NCI-H1105 (cell line): ENCODE results near the gene STK39.

Experiments used
- DNase-seq: peaks from one replicate; lab custom pipeline; 2025; lab: John Stamatoyannopoulos, UW

Gene STK39

GRCh38 chr2:168159754-168160585, 87.4 kb downstream of the STK39 start:
- DNase-seq = no peak

DNA sequence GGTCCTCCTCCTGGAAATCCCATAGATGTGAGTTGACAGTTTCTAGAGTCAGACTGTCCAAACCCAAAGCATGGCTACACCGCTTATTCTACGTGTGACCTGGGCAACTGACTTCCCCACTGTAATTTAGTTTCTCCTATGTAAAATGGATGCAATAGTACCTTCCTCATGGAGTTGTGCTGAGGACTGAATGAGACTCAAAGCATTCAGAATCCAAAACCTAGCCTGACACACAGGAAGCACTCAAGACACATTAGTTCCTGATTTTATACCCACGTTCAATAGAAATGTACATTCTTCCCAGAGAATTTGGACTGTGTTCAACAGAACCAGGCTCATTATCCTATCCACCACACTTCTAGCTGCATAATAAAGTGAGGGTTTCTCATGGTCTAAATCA, 88.8 kb downstream of the STK39 start:
- DNase-seq = no peak

- no peak for DNase-seq
Observed at GRCh38 chr2:168157926-168158325, 89.5 kb downstream of the STK39 start.

DNA sequence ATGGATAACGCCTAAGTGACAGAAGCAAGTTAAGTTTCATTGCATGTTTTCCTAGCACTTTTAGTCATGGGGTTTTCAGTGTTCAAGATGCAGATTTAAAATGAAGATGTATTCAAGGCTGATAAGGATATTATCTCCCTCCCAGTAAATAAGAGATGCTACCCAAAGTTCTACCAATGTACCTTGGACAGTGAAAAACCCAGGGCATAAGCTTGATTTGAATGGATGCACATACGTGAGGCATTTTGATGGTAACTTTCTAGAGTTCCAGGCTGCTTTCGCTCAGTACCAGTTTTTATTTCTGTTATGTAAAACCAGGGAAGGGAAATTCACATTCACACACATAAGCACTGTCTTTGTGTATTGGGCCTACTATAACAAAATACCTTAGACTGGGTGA, 90.3 kb downstream of the STK39 start:
- no peak for DNase-seq

GRCh38 chr2:168156661-168157060, 90.7 kb downstream of the STK39 start:
- DNase-seq = no peak

- no peak for DNase-seq
Observed at GRCh38 chr2:168155680-168156079, 91.7 kb downstream of the STK39 start.

GRCh38 chr2:168155046-168155445, 92.3 kb downstream of the STK39 start:
- no peak for DNase-seq

DNA sequence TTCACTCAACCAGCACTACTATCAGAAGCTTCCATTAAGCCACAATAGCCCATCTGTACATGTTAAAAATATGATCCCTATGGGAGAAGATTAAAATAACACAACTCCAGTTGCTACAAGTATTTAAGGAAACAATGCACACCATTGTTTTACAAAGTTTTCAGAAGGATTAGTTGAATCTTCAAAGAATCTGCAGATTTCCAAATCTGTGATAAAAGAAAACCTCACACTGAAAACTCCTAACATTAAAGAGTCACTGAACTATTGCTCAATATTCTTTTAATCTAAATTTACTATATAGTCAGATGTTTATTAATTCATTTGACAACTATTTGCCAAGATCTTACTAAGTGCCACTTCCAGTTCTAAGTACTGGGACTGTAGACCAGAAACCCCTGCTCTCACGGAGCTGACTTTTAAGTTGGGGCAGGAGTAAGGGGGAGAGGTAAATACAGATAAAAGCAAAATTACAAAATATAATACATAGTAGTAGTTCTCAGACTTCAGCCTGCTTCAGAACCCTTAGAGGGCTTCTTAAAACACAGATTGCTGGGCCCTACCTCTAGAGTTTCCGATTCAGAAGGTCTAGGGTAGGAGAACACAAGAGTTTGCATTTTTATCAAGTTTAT, 94.4 kb downstream of the STK39 start:
- DNase-seq = no peak

- no peak for DNase-seq
Observed at GRCh38 chr2:168149986-168150385, 97.4 kb downstream of the STK39 start.

- DNase-seq = no peak
Observed at GRCh38 chr2:168149150-168149974, 98.0 kb downstream of the STK39 start.

DNA sequence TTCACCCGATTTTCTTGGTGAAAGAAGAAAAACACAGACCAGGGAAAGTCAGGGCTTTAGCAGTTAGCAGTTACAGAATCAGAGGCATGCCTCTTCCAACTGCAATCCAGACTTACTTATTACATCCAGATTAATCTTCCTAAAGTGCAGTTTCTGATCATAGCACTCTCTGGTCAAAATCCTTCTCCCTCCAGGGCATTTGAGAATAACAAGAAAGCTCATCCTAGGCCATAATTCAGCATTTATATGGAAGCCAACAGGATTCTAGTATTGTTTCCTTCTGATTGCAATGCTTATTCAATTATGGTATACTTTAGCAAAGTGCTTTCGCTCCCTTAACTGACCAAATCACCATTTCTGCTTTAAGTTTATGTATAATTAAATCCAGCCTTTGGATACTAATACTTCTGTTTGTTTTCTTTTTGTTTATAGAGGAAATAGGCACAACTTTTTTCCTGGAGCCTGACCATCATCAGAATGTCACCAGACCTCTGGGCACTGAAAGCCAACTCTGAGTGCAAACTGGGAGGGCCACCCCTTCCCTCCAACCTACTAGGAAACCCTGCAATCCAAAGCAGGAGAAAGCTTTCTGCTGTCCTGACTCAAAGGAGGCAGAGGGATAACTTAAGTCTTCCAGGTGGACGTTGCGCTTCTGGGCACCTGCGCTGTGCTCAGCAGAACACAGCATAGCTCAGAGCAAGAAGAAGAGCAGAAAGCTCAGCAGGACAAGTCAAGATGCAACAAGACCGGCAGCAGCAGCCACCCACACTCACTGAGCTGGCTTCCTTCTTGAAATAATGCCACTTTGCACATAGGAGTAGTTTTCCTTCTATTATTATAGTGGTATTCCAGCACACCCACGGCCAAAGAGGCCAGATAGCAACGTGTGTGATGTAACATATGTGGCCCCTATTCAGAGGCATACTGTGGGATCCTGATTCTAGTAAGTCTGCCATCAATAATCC, 99.3 kb downstream of the STK39 start:
- no peak for DNase-seq

DNA sequence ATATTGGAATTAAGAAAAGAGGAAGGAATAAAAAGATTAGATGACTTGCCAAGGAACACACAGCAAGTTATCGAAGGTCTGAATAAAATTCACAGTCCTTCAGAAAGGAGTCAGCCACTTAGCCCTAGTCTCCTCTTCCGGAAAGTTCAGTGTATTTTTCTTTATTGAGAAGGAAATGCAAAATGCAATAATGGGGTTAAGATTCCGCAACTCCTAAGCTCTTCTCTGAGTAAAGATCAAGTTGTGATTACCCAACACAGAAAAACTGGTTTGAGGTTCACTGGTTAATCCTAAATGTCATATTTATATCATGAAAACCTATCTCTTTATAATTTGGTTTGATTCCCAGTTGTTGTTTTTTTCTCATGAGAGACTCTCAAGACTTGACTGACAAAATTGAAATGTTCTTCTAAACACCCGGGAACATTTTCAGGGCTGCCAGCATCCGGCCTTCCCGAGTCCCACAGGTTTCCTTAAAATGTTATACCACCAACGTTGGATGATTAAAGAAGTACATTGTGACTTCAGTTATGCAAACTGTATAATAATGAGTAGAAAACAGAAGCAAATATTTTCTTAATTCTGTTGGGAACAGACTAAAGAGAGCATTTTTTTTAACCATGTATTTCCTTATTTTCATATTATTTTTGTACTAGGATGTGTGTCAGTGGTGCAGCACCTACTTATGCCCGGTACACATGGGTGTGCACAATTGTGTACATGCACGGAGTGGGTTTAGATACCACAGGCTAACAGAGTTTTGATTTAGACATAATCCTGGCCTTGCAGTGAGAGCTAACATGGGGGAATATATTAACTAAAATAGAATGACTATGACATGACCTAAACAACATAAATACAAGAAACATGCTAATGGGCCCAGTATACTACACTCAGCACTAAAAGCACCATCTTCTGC, 100.2 kb downstream of the STK39 start:
- DNase-seq = no peak

DNA sequence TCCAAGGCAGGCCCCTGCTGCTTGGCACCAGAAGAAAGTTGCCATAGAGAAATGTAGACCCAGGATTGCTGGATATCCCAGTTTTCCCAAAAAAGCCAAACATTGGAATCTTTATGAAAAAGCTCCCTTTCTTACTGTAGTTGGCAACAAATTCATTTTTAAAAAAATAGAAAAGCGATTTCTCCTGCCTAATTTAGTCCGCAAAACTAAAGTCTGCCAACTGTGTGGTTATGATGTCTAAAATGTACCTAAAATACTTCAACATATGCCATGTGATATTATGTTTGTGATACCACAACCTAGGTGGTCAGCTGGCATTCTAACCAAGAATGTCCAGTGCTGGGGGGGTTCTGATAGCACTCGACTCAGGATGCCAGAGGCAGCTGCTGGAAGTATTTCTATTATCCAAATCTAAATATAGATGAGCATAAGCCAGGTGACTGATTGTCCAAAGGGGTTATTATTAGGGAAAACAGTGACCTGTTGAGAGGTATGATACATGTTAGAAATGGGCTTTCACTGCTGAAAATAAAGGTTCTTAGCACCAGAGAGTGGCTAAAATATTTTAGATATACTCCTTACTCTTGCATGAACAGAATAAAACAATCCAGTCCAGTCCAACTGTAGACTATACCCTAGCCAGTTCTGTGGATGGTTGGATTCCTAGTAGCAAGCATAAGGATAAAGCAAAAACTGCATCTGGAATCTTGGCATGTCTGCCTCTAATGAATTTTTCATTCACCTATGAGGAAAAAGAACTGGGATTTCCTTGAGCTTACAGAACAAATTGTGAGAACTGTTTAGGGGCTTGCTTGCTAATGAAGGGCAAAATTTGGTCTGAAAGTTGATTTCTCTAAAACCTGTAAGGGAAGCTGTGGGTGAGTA, 101.7 kb downstream of the STK39 start:
- no peak for DNase-seq

- no peak for DNase-seq
Observed at GRCh38 chr2:168145011-168145410, 102.4 kb downstream of the STK39 start.

- DNase-seq = no peak
Observed at GRCh38 chr2:168143813-168144212, 103.6 kb downstream of the STK39 start.

- DNase-seq = no peak
Observed at GRCh38 chr2:168140892-168141291, 106.5 kb downstream of the STK39 start.

GRCh38 chr2:168139852-168140251, 107.5 kb downstream of the STK39 start:
- DNase-seq = no peak

DNA sequence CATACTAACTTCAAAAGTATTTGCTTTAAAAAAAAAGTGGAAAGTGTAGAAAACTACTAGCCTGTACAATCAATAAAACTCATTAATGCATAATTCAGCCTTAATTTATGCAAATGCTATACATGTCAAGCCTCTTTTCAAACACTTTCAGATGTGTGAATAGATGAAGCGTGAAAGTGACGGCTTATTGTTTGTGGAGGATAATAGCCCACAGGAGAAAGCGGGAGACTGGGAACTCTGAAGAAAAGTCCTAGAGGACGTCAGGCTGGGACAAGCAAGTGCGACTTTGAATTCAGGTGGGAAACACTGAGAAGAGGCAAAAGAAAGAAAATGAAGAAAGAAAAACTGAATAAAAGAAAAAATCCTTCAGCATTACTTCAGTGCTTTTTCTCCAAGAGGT, 108.5 kb downstream of the STK39 start:
- no peak for DNase-seq

DNA sequence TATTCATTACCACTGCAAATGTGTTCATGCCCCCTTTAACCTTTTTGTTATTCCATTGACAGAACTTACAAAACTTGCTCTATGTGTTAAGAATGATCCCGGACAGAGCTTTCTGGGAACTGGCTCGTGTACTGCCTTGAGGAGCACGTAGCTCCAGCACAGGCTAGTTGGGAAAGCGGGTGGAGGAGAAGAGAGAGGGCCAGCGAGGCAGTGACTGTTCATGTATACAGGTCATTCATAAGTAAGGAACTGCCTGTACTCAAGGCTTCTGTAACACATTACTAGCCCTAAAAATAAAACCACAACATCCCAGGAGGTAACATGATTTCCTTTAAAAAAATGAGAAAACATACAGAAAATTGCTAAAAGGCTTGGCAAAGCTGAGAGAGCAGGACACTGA, 109.0 kb downstream of the STK39 start:
- DNase-seq = no peak
